Activated naive CD4-positive, alpha-beta T cell (primary cell): ENCODE data around the gene CKB.

Experiments used
- DNase-seq, 4 experiments: peaks; one replicate each; lab custom pipeline; 2025; lab: John Stamatoyannopoulos, UW

Gene CKB

GRCh38 chr14:103549361-103550311 lies 27.0 kb upstream of the CKB start:
- DNase-seq: no peak

DNA sequence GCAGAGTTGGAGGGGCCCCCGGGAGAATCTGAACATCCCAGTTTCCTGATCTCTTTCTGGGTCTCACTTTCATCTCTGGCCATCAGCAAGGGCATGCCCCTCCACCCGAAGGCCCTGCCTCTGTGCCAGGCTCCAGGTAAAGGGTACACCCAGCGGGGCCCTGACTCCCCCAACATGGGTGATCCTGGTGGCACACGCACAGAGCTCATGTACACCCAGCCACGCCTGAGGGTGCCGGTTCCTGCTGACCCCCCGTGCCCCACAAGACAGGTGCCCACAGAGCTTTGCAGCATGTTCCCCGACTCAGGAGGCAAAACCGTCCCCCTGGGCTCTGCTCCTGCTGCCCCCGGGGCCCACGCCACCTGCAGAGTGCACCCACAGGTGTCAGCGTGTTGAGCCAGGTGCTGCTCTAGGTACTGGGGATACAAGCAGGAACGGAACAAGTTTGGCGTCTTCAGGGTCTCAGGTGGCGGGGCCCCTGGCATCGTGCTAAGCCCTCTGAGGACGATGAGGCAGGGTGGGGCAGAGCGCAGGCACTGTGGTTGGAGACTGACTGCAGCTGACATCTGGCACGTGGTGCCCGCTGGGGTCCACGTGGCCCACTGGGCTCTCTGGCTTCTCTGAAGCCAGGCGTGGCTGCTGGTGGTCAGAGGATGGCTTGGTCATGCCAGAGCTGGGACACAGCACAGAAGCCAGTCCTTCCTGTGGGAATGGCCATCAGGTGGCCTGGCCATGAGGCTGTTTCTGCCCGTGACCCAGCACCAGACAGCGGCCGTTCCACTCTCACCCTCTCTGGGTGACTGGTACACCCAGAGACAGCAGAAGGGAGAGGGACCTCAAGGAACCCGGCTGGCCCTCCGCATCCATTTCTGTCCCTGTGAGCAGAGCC lies 26.1 kb upstream of the CKB start:
- no peak for DNase-seq

DNA sequence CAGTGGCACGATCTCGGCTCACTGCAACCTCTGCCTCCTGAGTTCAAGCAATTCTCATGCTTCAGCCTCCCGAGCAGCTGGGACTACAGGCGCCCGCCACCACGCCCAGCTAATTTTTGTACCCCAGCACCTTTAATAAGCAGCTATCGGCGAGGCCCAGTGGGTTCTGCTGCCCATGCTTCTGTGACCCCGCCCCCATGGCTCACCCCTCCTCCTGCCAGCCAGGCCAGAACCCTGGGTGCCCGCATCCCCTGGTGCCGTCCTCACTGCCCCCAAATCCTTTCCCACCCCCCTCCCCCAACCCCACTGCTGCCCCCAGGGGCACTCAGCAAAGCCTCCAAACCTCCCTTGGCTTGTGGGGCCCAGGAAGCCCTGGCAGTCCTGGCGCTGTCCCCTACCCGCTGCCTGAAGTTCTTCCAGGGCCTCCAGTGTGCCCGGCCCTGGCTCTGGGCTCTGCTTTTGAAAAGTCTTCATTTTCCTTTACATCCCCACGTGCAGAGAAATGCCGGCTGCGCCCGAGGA lies 25.4 kb upstream of the CKB start:
- DNase-seq: no peak

DNA sequence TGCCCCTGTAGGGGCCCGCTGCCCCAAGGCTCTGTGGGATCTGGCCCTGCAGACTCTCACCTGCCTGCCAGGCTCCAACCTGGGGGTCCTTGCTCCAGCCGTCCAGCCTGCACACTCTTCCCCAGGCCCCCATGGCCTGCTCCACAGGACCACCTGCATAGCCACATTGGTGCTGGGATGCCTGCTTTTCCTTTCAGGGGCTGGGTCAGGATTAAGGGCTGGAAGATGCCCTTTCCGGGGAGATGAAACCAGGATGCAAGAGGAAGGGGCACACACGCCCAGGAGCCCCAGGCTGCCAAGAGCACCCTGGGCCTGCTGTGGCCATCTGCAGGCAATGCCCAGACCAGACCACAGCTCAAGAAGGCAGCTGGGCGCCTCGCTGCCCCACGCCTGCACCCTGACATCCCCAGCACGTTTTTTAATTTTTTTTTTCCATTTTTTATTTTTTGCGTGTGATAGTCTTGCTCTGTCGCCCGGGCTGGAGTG lies 24.9 kb upstream of the CKB start:
- no peak for DNase-seq

DNA sequence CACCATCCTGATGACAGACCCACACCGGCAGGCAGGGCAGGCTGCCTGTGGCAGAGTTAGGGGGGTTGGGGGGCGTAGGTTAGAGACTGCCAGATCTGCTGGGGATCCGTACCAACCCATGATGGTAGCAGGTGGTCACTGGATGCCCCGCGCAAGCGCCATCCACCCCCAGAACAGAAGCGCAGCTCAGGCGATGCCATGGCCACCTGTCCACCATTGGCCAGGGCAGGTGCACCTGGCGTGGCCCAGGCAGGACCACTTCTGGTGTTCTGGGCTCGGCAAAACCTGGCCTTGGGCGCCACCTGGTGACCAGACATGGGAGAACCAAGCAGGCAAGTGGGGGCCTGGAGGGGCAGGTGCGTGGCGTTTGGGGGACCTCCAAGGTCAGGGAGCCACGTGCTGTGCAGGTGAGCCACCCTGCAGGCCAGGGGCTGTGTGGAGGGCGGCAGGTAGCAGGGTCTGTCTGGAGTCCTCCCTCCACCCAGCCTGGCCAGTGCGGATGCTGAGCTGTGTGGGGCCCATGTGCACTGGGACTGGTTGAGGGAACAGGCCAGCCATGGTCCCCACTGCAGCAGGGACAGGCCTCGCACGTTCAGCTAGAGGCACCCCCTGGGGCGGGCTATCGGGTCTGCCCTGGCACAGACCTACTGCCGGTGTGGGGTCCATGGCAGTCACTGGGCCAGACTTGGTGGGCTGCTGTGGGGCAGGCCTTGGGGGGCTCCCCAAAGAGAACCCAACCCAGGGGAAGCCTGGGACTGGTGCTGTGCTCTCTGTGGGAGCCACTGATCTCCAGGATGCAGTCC lies 24.2 kb upstream of the CKB start:
- DNase-seq: peak; percentile 48 to 71 (median 66)

DNA sequence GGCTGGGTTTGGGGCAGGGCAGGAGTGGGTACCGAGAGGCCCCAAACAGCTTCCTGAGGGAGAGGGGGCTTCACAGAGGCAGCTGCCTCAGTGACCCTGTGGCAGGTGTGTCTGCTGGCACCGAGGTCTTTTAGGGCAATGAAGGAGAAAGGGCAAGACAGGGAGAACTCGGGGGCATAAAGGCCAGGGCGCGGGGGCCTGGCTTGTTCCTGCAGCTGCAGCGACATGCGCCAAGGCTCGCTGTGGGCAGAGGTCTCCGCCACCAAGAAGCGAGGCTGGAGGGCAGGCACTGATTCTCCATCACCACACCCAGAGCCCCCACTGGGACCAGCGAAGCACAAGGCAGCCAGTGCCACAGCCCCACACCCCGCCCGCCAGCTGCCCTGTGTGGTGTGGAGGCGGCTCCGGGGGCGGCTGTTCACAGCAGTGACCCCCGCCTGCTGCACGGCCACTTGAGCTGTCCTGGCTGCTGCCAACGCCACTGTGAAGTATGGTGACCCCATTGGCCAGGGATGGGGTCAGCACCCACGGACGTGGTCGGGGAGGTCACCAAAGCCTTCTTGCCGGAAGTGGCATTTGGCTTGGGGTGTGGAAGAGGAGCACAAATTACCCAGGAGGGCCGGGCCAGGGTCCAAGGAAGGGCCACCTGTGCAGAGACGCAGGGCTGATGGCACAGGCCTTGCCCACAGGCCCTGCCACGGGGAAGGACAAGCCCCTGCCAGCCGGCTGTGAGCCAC lies 23.5 kb upstream of the CKB start:
- DNase-seq: no peak

- no peak for DNase-seq
These were observed 22.7 kb upstream of the CKB start for GRCh38 chr14:103545219-103545914.

DNA sequence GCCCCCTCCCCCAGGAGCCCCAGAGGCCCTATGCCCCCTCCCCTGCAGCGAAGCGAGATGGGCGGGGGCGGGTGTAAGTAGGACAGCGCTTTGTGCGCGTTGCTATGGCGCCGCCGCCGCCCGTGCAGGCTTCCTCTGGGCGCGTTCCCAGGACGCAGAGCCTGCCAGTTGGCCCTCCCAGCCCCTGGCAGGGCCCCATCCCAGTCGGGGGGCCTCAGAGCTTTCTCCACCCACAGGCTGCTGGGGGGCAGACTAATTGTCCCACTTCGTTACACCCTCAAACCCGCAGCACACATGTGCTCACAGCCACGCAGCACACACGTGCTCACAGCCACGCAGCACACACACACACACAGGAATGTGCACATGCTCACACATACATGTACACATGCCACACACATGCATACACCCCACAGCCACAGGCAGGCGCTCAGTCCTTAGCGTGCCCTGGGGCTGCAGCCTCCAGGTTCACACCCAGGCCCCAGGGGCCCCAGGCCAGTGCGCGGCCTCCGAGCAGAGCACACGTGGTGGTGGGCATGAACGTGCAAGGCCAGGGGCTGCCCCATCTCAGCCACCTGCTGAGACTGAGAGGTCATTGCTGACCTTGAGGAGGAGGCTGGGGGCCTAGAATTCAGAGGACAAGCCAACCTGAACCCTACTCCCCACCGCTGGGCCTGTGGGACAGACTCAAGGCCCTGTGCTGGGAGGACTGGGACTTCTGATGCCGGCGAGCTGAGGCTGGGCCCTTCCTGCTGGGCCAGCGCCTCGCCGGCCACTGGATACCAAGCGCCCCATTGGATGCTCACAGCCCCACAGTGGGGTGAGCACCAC lies 22.0 kb upstream of the CKB start:
- DNase-seq: no peak

DNA sequence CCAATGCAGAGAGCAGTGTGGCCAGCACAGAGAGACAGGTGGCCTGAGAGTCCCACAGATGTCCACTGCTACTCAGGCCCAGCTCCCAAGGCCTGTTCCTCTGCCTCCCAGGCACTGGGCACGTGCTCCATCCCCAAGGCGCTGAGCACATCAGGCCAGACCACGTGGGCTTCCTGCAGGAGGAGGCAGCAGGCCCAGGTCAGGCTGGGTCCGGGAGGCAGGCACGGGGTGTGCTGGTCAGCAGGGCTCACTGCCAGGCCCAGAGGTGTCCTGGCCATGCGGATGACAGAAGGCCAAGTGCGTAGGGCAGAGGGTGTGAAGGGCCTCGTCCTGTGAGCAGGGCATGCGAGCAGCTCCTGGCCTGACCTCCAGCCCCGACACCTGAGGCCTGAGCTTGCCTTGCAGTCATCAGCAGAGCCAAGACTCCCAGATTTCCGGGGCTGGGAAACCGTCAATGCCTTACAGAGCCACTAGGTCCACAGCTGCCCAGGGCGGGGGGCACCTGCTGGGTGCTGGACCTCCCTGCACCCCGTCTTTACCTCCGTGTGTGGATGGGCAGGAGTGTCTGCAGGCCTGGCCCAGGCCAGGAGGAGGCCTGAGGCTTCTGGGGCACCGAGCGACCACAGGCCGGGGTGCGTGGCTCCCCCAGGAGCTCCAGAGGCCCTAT lies 21.2 kb upstream of the CKB start:
- no peak for DNase-seq

GRCh38 chr14:103543140-103543539 lies 20.5 kb upstream of the CKB start:
- DNase-seq: no peak

GRCh38 chr14:103542605-103543088 lies 20.0 kb upstream of the CKB start:
- no peak for DNase-seq

DNA sequence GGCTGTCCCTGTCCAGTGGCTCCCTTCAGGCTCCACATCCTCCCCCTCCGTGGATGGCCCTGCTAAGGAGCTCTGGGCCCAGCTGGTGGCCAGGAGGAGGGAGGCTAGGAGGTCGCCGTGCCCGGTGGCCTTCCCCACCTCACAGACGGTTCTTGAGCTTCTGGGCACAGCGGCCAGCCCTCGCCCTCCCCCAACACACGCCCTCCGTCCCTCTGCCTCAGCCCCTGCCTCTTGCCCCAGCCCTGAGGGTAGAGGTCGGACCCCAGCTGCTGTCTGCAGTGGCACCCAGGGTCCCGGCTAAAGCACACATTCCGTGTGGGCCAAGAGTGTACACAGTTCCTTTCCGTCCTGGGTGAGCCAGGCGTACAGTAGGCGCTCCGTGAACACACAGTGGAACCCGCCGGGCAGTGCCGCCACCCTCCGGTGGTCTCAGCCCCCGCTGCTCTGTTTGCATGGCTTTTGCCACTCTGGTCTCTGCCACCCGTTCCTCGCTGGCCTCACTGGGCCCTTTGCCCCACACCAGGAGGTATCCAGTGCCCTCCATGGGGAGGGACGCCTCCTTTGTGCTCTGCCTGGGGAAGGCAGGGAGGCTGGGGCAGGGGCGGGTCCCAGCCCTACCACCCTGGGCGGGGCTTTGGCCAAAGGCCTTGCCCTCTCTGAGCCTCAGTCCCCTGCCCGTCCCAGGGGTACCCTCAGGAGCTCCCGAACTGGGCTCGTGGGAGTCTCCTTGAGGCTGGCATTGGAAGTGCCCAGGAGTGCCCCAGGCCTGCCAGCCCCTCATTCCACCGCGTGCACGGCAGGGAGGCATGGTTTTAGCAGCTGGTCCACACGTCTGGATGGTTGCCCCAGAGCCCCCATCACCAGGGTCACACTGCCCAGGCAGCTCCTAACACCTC lies 19.3 kb upstream of the CKB start:
- DNase-seq: no peak

DNA sequence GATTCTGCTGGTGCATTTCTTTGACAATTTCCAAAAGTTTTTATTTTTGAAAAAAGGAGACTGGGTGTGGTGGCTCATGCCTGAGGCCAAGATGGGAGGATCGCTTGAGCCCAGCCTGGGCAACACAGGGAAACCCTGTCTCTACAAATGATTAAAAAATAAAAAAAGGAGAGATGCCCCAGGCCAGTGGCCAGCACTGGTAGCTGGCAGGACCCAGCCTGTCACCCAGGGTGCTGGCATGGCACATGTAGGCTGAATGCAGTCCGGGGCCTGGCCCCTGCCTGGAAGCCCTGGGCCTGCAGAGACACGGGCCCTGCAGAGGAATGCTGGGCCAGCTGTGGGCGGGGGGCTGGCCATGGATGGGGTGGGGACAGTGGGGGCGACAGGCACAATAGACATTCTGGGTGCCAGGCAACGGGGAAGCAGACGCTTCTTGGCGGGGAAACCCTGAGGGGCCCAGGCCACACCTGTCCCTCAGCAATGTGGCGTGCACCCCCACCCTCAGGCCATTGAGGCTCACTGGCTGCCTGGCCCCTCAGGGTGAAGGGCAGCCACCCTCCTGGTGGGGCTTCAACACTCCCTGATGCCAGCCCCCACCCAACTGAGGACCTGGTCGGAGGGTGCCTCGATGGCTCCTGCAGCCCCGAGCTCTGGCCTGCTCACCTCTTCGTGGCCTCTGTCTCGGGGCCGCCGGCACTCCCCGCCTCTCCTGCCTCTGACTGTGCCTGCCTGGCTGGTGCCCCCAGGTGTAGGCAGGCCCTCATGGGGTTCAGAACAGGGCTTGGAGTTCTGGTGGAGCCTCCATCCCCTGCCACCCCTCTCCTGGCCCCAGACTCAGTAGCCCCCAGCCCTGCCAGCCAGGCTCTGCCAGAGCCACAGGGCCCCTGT lies 18.4 kb upstream of the CKB start:
- DNase-seq: no peak

DNA sequence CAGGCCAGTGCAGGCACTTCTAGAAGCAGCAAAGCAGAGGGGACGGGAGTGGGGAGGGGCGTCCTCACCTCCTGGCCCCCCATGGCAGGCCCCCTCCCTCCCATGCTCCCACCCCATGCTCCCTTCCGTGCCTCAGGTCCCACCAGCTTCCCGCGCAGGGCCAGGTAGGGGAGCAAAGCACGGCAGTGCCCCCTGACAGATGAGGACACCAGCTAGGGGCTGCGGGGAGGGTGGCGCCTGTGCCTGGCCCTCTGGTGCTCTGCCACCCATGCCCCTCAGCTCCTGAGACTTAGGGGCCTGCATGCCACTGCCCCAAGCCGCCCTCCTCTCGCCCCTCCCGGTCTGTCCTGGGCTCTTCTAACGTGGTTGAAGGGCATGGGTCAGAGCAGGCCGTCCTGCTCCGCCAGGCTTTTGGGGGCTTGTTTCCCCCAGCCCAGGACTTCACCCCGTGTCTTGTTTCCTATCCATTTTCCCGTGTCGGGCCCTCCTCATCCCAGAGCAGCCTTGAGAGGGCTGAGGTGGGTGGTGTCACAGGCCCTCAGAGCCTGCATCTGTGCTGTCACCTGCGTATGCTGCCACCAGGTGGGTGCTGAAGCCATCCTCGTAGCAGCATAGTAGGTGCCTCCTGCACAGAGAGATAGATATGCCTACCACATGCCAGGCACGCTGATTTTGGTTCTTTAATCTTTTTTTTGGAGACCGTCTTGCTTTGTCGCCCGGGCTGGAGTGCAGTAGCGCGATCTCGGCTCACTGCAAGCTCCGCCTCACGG lies 16.6 kb upstream of the CKB start:
- no peak for DNase-seq

DNA sequence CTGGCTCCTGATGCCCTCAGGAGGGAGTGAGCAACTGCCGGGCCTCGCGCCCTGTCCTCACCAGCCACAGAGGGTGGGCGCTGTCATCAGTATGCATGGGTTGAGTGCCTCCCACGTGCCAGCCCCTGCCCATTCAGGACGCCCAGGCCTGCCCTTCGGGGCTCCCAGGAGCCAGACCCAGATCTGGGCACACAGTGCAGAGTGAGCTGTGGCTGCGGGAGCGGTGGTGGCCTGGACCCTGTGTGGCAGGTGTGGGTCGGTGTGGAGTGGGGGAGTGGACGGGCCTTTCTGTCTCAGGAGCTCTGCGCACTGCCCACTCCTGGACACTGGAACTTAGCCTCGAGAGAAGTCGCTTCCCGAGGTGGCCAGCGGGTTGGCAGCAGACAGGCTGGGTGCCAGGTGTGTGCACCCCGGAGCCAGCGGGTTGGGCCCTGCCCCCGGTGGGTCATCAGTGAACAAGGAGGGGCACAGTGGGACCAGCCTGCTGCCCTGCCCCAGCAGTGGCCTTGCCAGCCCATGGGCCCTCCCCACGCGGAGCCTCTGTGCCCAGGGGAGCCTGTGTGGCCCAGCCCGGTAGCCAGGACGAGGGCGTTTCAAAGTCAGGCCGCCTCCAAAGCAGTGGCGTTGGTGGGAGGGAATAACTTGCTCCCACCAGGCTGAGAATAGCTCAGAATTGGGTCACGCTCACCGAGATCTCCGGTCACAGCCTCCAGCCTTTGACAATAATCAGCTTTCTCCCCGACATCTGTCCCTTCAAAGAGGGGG lies 15.8 kb upstream of the CKB start:
- DNase-seq: no peak
